Body of pancreas (tissue), 4 donors: ENCODE measurements around the gene NRDE2. TPM values are rescaled to one million over a fixed set of nuclear protein-coding genes. Genes with fewer than 3 reads are reported as not detected.

Experiments used
- ATAC-seq: fragments of 150-250 bp; one replicate; pipeline ENCODE4 v1.9.1; 2016
- DNase-seq, 4 donors: peaks; one replicate each; pipeline ENCODE4 v3.0.0-alpha.2; 2019
- H3K27ac ChIP-seq, 4 donors: fragments of 200-600 bp; sonication (generic); 1 replicate in 3 of 4; 2 replicates in 1 of 4; pipeline versions ENCODE4 v1.5.1 to v1.6.1; 2016 to 2019; ENCODE audit warnings: mild to moderate bottlenecking in 1 of 4, mixed read lengths in 1 of 4, moderate library complexity in 1 of 4
- H3K27me3 ChIP-seq, 2 donors: fragments of 200-600 bp; sonication (generic); one replicate each; pipeline ENCODE4 v1.6.0; 2016; ENCODE audit warnings: mild to moderate bottlenecking in 1 of 2
- H3K36me3 ChIP-seq, 2 donors: fragments of 200-600 bp; sonication (generic); replicated peaks in 1 of 2; 2 replicates each; pipeline ENCODE4 v1.5.1; 2016; ENCODE audit warnings: low read depth in 2 of 2; ENCODE audit not compliant: insufficient read depth in 1 of 2
- H3K4me1 ChIP-seq: fragments of 200-600 bp; sonication (generic); one replicate; pipeline ENCODE4 v1.6.0; 2016
- H3K4me3 ChIP-seq, 2 donors: fragments of 200-600 bp; sonication (generic); 1 replicate in 1 of 2; 2 replicates in 1 of 2; pipeline ENCODE4 v1.5.1; 2016 to 2019
- H3K9me3 ChIP-seq, 3 donors: fragments of 200-600 bp; sonication (generic); 1 replicate in 2 of 3; 2 replicates in 1 of 3; pipeline ENCODE4 v1.5.1; 2016
- CTCF ChIP-seq, 7 experiments: fragments of 450-650 bp in 4 of 7; fragments of 200-600 bp in 3 of 7; sonication (generic) in 3 of 7; IDR thresholded peaks; one replicate each; pipeline ENCODE4 v1.5.1; 2016 to 2019; ENCODE audit warnings: antibody characterized with exemption in 7 of 7
- POLR2A ChIP-seq, 3 donors: fragments of 450-650 bp; IDR thresholded peaks; one replicate each; pipeline ENCODE4 v1.6.1; 2016; ENCODE audit warnings: antibody characterized with exemption in 3 of 3, mild to moderate bottlenecking in 2 of 3
- WGBS, 2 donors: methylation state at CpG; one replicate each; pipeline ENCODE4 v1.1.5; 2017; 5-methylcytosine and 5-hydroxymethylcytosine counted together
- intact Hi-C: fragments of 100-400 bp; cut with DNase I; formaldehyde crosslinking; loops from one replicate; pipeline ENCODE4 v1.15.1; 2023
- total RNA-seq, 2 donors: library from RNA; depleted of rRNA; stranded (reverse); fragments of >200 nt; gene quantifications; one replicate each; pipeline ENCODE4 v1.1.0, GENCODE V29; 2016

The NRDE2 gene
- total RNA-seq, 2 donors from 2014 or later, result 11.7 to 65.6 TPM

DNA sequence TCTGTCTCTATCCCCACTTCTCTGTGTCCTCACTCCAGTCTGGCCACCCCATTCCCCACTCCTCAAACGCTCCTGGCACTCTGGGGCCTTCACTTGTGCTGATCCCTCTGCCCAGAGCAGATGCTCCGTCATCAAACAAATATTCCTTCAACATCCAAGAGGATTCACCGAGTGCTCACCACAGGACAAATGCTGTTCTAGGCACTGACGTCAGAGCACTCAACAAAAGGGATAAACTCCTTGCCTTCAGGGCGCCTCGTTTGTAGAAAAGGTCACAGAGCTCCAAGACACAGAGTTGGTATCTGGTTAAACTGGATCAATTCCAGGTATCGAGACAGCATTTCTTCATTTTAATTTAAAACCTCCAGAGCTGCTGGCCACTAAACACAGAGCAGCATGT, 40.0 kb downstream of the NRDE2 start:
- DNase-seq, result no peak
- intact Hi-C loops, result no loop called here
- 89 to 91% methylated on average over 7 of the region's 7 CpGs for WGBS, 2 donors
- H3K36me3 ChIP-seq, result peaks cover 0 to 13% of the 10 kb centered on the region in 2 donors
- TF ChIP-seq POLR2A (IDR thresholded peaks at IDR 0.05), result no peak
- TF ChIP-seq CTCF (IDR thresholded peaks at IDR 0.05), result no peak
- H3K27me3 ChIP-seq, result no peaks in the 10 kb centered on the region
- H3K9me3 ChIP-seq, result no peaks in the 10 kb centered on the region
- no peak overlapping the region for H3K4me3 ChIP-seq
- no peak for ATAC-seq
- no peaks in the 10 kb centered on the region for H3K4me1 ChIP-seq
- no peak overlapping the region for H3K27ac ChIP-seq

DNA sequence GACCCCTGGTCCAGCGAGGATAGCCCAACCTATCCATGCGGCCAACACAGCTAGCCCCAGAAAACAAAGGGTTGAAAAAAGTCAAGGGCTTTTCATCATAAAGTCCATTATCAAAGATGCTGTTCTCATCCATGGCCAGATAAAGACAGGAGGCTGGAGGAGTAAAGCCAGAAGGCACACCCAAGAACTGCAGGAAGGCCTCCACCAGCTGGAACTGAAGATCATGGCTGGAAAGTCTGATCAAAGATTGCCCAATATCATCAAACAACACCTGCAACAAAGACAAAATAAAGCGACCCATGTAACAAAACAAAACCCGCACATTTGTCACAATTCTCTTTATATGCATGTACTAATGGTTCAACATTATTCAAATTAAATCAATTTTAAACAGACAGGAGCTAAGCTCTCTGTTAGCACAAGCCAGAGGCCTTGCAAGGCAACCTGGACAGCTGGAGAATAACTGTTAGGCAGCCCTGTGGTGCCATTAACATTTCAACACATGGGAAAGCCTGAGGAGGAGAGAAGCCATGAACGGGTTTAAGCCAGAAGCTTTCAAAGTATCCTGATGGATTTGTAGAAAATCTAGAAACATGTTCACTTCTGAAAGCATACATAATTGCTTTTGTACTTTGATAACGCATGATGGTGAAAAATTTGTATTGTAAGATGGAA, 41.3 kb downstream of the NRDE2 start:
- Histone ChIP-seq H3K4me1 (no peaks in the 10 kb centered on the region), H3K27ac (no peak overlapping the region), H3K9me3 (no peaks in the 10 kb centered on the region), H3K36me3 (peaks cover 0 to 11% of the 10 kb centered on the region in 2 donors), H3K27me3 (no peaks in the 10 kb centered on the region), H3K4me3 (no peak overlapping the region)
- TF ChIP-seq POLR2A (IDR thresholded peaks at IDR 0.05), result no peak
- no peak for TF ChIP-seq CTCF (IDR thresholded peaks at IDR 0.05)
- no peak for DNase-seq
- no peak for ATAC-seq
- WGBS, 2 donors, result 91 to 94% methylated on average over 6 of the region's 6 CpGs
- intact Hi-C loops, result no loop called here

DNA sequence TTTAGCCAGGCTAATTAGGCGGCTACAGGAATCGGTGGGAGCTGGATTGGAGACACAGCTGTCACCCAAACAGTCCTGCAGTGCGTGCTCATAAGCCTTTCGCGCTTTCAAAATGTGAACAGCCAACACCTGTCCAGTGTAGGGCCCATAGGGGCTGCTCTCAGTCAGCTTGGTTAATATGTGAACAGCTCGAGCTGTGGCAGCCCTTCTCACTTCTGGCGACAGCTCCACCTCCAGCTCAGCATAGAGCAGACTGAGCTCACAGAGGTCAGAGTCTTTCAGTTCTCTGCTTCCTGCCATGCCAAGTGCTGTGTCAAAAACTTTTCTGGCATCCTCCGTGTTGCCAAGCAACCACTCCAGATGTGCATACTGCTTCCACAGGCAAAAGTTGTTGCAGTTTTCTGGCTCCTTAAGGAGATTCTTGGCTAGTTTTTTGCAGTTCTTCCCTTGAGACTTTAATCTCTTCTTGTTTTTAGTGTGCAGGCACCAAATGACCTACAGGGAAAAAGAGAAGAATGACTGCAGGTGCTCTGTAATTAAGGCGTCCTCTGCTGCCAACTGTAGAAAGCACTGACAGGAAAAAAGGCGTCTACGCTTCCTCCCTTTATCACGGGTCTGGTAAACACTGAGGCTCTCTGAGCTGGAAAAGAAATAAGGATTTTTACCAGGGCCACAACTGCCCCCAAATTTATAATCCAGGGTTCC, 42.9 kb downstream of the NRDE2 start:
- TF ChIP-seq CTCF (IDR thresholded peaks at IDR 0.05) (no peak), POLR2A (IDR thresholded peaks at IDR 0.05) (no peak)
- Histone ChIP-seq H3K4me1 (no peaks in the 10 kb centered on the region), H3K36me3 (peaks cover 0 to 11% of the 10 kb centered on the region in 2 donors), H3K4me3 (no peak overlapping the region), H3K27me3 (no peaks in the 10 kb centered on the region), H3K27ac (no peak overlapping the region), H3K9me3 (no peaks in the 10 kb centered on the region)
- ATAC-seq (no peak), DNase-seq (peak in 1 of 4 donors; percentile 19)
- intact Hi-C loops, result no loop called here
- WGBS, 2 donors, result 70 to 79% methylated on average over 8 to 12 of the region's 12 CpGs

DNA sequence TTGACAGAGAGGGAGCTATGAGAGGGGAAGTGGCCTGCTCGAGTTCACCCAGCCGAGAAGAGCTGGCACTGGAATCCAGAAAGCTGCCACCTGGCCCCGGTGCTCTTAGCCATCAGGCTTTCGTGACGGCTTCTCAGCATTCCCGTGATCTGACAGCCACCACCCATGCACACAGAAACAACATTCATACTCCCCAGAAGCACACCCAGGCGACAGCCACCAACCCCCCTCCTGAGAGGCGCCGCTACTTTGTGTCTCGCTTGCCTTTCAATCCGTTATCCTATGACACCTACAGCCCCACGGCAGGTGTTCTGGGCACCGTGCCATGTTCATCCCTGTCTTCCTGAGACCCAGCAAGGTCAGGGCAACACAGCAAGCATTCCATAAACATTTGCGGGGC, 44.0 kb downstream of the NRDE2 start:
- H3K9me3 ChIP-seq, result no peaks in the 10 kb centered on the region
- H3K27ac ChIP-seq, result no peak overlapping the region
- no peak overlapping the region for H3K4me3 ChIP-seq
- DNase-seq, result peak in 1 of 4 donors; percentile 18
- intact Hi-C loops, result no loop called here
- 75 to 79% methylated on average over 13 to 14 of the region's 14 CpGs for WGBS, 2 donors
- no peak for ATAC-seq
- H3K36me3 ChIP-seq, result peaks cover 0 to 11% of the 10 kb centered on the region in 2 donors
- H3K4me1 ChIP-seq, result no peaks in the 10 kb centered on the region
- H3K27me3 ChIP-seq, result no peaks in the 10 kb centered on the region
- TF ChIP-seq CTCF (IDR thresholded peaks at IDR 0.05) (no peak), POLR2A (IDR thresholded peaks at IDR 0.05) (no peak)
